SK-N-SH (cell line): Measurements from ENCODE around the gene KRT81. TPM values are rescaled to one million over a fixed set of nuclear protein-coding genes. Genes with fewer than 3 reads are reported as not detected.
A peak's percentile ranks its signal among the peaks of the same experiment; 100 is the strongest.

ENCODE experiments used
- CTCF ChIA-PET: fragments of 300-600, 350-600 bp; formaldehyde crosslinking; extraction: SDS; loops from one replicate; lab custom pipeline; 2021; lab: Yijun Ruan, JAX
- POLR2A ChIA-PET: fragments of 350-600 bp; sonication (Branson Sonifier 250); formaldehyde crosslinking; extraction: SDS; loops from one replicate; lab custom pipeline; 2020; ENCODE audit warnings: antibody characterized with exemption, inconsistent platforms; lab: Yijun Ruan, JAX
- DNase-seq: peaks from one replicate; pipeline ENCODE4 v3.0.0; 2012
- H2AFZ ChIP-seq: fragments of 200-600 bp; sonication (generic); 2 replicates; pipeline ENCODE4 v1.8.1; 2016; ENCODE audit warnings: antibody characterized with exemption, mild to moderate bottlenecking, low read depth
- H3F3A ChIP-seq: fragments of 200-600 bp; sonication (generic); replicated peaks from 2 replicates; pipeline ENCODE3; 2016; ENCODE audit warnings: antibody characterized with exemption, mild to moderate bottlenecking; ENCODE audit not compliant: insufficient read depth
- H3K27ac ChIP-seq, 2 experiments: fragments of 200-500 bp in 1 of 2; fragments of 200-600 bp in 1 of 2; sonication (Bioruptor generic) in 1 of 2; sonication (generic), shearing (Covaris generic) in 1 of 2; 2 replicates each; pipeline versions ENCODE4 v1.5.1 to v1.6.1; 2014 to 2016; ENCODE audit warnings: low read depth in 2 of 2, inconsistent platforms in 1 of 2, low read length in 1 of 2, mild to moderate bottlenecking in 1 of 2, mixed read lengths in 1 of 2
- H3K27me3 ChIP-seq: fragments of 200-600 bp; sonication (generic), shearing (Covaris generic); 2 replicates; pipeline ENCODE4 v1.6.1; 2016; ENCODE audit warnings: mixed run types; ENCODE audit not compliant: insufficient read depth
- H3K36me3 ChIP-seq, 2 experiments: fragments of 200-500 bp in 1 of 2; fragments of 200-600 bp in 1 of 2; sonication (Bioruptor generic) in 1 of 2; sonication (generic) in 1 of 2; replicated peaks in 1 of 2; 2 replicates each; pipeline versions ENCODE3 to v1.5.1; 2014 to 2016; ENCODE audit warnings: low read length in 1 of 2, mild to moderate bottlenecking in 1 of 2; ENCODE audit not compliant: insufficient read depth in 2 of 2, control insufficient read depth in 1 of 2
- H3K4me1 ChIP-seq, 2 experiments: fragments of 200-500 bp in 1 of 2; fragments of 200-600 bp in 1 of 2; sonication (Bioruptor generic) in 1 of 2; sonication (generic), shearing (Covaris generic) in 1 of 2; 2 replicates each; pipeline versions ENCODE4 v1.5.1 to v1.6.1; 2014 to 2016; ENCODE audit warnings: low read depth in 1 of 2, low read length in 1 of 2, mixed run types in 1 of 2; ENCODE audit not compliant: insufficient read depth in 2 of 2, control insufficient read depth in 1 of 2
- H3K4me2 ChIP-seq: fragments of 200-600 bp; sonication (generic), shearing (Covaris generic); 2 replicates; pipeline ENCODE4 v1.6.1; 2017; ENCODE audit warnings: mixed run types
- H3K4me3 ChIP-seq, 2 experiments: fragments of 200-500 bp in 1 of 2; fragments of 200-600 bp in 1 of 2; sonication (Bioruptor generic) in 1 of 2; sonication (generic), shearing (Covaris generic) in 1 of 2; 2 replicates each; pipeline versions ENCODE4 v1.5.1 to v1.8.1; 2014 to 2016; ENCODE audit warnings: low read depth in 2 of 2, inconsistent platforms in 1 of 2, low read length in 1 of 2, mild to moderate bottlenecking in 1 of 2, mixed read lengths in 1 of 2, moderate library complexity in 1 of 2
- H3K79me2 ChIP-seq: fragments of 200-600 bp; sonication (generic); 2 replicates; pipeline ENCODE4 v1.8.1; 2017; ENCODE audit warnings: mild to moderate bottlenecking; ENCODE audit not compliant: insufficient read depth
- H3K9ac ChIP-seq: fragments of 200-600 bp; sonication (generic); 2 replicates; pipeline ENCODE4 v1.6.1; 2017; ENCODE audit warnings: mixed run types
- H3K9me2 ChIP-seq: fragments of 200-600 bp; sonication (generic); 2 replicates; pipeline ENCODE4 v1.6.1; 2017; ENCODE audit warnings: mixed run types
- H3K9me3 ChIP-seq: fragments of 200-600 bp; sonication (generic); 2 replicates; pipeline ENCODE4 v1.6.1; 2017; ENCODE audit warnings: mixed run types, mild to moderate bottlenecking, moderate library complexity
- H4K20me1 ChIP-seq: fragments of 200-600 bp; sonication (generic); 2 replicates; pipeline ENCODE4 v1.6.1; 2017; ENCODE audit warnings: mild to moderate bottlenecking, mixed run types; ENCODE audit not compliant: insufficient read depth
- ELF1 ChIP-seq: IDR thresholded peaks from 2 replicates; pipeline ENCODE4 v1.4.0; 2012
- EP300 ChIP-seq, 2 experiments: IDR thresholded peaks; 2 replicates each; pipeline versions ENCODE4 v1.4.0 to v1.6.1; 2012; ENCODE audit warnings: borderline replicate concordance in 1 of 2, low read depth in 1 of 2, low read length in 1 of 2
- EZH2phosphoT487 ChIP-seq: fragments of 200-600 bp; sonication (generic); IDR thresholded peaks from 2 replicates; pipeline ENCODE4 v1.6.1; 2017; ENCODE audit warnings: low read depth, mixed run types, mild to moderate bottlenecking, antibody characterized with exemption, moderate library complexity, borderline replicate concordance
- FOSL2 ChIP-seq: IDR thresholded peaks from 2 replicates; pipeline ENCODE4 v1.4.0; 2012; ENCODE audit warnings: low read depth, mild to moderate bottlenecking, moderate library complexity, borderline replicate concordance
- GATA2 ChIP-seq: sonication (generic); formaldehyde crosslinking; IDR thresholded peaks from 2 replicates; pipeline ENCODE4 v1.5.0; 2020; ENCODE audit warnings: mild to moderate bottlenecking, missing genetic modification reagents
- MXI1 ChIP-seq: IDR thresholded peaks from 2 replicates; pipeline ENCODE4 v1.6.1; 2012; ENCODE audit warnings: mild to moderate bottlenecking, low read depth, low read length, improper control_type of control experiment
- NFIC ChIP-seq: IDR thresholded peaks from 2 replicates; pipeline ENCODE4 v1.4.0; 2012; ENCODE audit warnings: borderline replicate concordance
- RXRA ChIP-seq: IDR thresholded peaks from 2 replicates; pipeline ENCODE4 v1.4.0; 2012; ENCODE audit warnings: low read depth, mild to moderate bottlenecking, borderline replicate concordance
- SMC3 ChIP-seq: IDR thresholded peaks from 2 replicates; pipeline ENCODE4 v1.6.1; 2012; ENCODE audit warnings: low read depth, low read length, improper control_type of control experiment
- TAF1 ChIP-seq: IDR thresholded peaks from 2 replicates; pipeline ENCODE4 v1.6.1; 2012; ENCODE audit warnings: low read depth, mild to moderate bottlenecking, low read length, moderate library complexity, borderline replicate concordance
- TCF12 ChIP-seq: IDR thresholded peaks from 2 replicates; pipeline ENCODE4 v1.4.0; 2012
- WGBS: methylation state at CpG from one replicate; pipeline ENCODE4 v1.1.6; 2017; ENCODE audit warnings: low lambda C conversion rate; 5-methylcytosine and 5-hydroxymethylcytosine counted together
- polyA plus RNA-seq, 3 experiments: library from polyadenylated mRNA; depleted of rRNA; stranded (reverse); fragments of >200 nt; gene quantifications; 2 replicates each; pipeline ENCODE4 v1.2.3, GENCODE V29; 2012
- TF ChIP-seq, protein P1 (sequence below): IDR thresholded peaks from 2 replicates; pipeline ENCODE4; 2012
- TF ChIP-seq, protein P2 (sequence below): fragments of 200-600 bp; sonication (generic); IDR thresholded peaks from 2 replicates; pipeline ENCODE4 v1.6.1; 2017; ENCODE audit warnings: antibody characterized with exemption, mild to moderate bottlenecking, moderate library complexity
- TF ChIP-seq, protein P3 (sequence below): IDR thresholded peaks from 2 replicates; pipeline ENCODE4 v1.4.0; 2012; ENCODE audit warnings: low read depth
- TF ChIP-seq, protein P4 (sequence below): IDR thresholded peaks from 2 replicates; pipeline ENCODE4 v1.6.1; 2012; ENCODE audit warnings: mild to moderate bottlenecking, low read depth, low read length, moderate library complexity

KRT81 gene
- polyA plus RNA-seq, 1 of the 3 experiments (the other 2 are of a cell fraction) = 1.9 TPM

DNA sequence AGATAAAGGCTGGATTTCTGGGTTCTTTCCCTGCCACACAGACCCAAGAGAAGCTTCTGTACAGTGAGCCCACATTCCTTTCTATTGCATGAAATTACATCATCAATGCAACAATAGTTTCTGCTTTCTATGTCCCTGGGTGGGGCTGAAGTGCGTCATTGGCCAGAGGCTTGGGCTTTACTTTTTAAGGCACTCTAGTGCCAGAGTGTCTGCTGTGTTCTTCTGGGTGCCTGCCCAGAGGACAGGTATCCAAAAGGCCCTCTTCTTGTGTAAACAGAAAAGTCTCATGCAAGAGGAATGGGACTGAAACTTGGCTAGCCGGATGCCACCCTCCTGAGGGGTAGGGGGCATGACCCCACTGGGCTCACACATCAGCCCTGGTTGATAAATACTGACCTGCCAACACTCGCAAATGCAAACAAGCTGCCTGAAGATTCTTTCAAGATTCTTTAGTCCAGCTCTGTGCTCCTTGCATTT lies 11.0 kb downstream of the KRT81 start:
- Histone ChIP-seq H3K4me1 (peaks cover 11 to 37% of the 10 kb centered on the region in 2 experiments; a peak in 3 of 4 replicates), H3K36me3 (no peaks in the 10 kb centered on the region), H3K79me2 (no peaks in the 10 kb centered on the region), H3K4me3 (no peak overlapping the region), H3F3A (peaks cover 43% of the 10 kb centered on the region), H3K9me2 (no peaks in the 10 kb centered on the region), H3K27me3 (no peaks in the 10 kb centered on the region), H3K4me2 (peak overlapping the region; percentile 67), H2AFZ (no peak overlapping the region), H3K9ac (peak overlapping the region; percentile 71), H3K9me3 (no peaks in the 10 kb centered on the region), H3K27ac (peak overlapping the region; percentile 62 to 97; a peak in 3 of 4 replicates), H4K20me1 (no peaks in the 10 kb centered on the region)
- CTCF ChIA-PET = interaction anchor here (1.3 to 8.2 kb wide), 15 partner anchors 14 to 126 kb away, joined by 5 to 80 read pairs (median 13); no protein-coding TSS in a partner anchor
- WGBS = 31% methylated on average over 3 of the region's 3 CpGs
- POLR2A ChIA-PET = no interaction called here
- no peak for TF ChIP-seq ELF1
- TF ChIP-seq EZH2phosphoT487 = no peak
- TF ChIP-seq, protein P1, sequence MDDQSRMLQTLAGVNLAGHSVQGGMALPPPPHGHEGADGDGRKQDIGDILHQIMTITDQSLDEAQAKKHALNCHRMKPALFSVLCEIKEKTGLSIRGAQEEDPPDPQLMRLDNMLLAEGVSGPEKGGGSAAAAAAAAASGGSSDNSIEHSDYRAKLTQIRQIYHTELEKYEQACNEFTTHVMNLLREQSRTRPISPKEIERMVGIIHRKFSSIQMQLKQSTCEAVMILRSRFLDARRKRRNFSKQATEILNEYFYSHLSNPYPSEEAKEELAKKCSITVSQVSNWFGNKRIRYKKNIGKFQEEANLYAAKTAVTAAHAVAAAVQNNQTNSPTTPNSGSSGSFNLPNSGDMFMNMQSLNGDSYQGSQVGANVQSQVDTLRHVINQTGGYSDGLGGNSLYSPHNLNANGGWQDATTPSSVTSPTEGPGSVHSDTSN = peak; percentile 4; the same call in 1 of the 2 replicates
- peak; percentile 27; the same call in 1 of the 2 replicates for TF ChIP-seq RXRA
- TF ChIP-seq, protein P2, sequence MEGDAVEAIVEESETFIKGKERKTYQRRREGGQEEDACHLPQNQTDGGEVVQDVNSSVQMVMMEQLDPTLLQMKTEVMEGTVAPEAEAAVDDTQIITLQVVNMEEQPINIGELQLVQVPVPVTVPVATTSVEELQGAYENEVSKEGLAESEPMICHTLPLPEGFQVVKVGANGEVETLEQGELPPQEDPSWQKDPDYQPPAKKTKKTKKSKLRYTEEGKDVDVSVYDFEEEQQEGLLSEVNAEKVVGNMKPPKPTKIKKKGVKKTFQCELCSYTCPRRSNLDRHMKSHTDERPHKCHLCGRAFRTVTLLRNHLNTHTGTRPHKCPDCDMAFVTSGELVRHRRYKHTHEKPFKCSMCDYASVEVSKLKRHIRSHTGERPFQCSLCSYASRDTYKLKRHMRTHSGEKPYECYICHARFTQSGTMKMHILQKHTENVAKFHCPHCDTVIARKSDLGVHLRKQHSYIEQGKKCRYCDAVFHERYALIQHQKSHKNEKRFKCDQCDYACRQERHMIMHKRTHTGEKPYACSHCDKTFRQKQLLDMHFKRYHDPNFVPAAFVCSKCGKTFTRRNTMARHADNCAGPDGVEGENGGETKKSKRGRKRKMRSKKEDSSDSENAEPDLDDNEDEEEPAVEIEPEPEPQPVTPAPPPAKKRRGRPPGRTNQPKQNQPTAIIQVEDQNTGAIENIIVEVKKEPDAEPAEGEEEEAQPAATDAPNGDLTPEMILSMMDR = no peak
- TF ChIP-seq TAF1 = no peak
- peak; percentile 36; the same call in 1 of the 2 replicates for TF ChIP-seq NFIC
- peak in 1 of 2 experiments; percentile 62; a peak in 1 of 4 replicates for TF ChIP-seq EP300 (IDR thresholded peaks at IDR 0.05; ENCODE audit: borderline replicate concordance in 1 of 2, low read depth in 1 of 2, low read length in 1 of 2)
- TF ChIP-seq, protein P3, sequence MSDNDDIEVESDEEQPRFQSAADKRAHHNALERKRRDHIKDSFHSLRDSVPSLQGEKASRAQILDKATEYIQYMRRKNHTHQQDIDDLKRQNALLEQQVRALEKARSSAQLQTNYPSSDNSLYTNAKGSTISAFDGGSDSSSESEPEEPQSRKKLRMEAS = no peak
- TF ChIP-seq, protein P4, sequence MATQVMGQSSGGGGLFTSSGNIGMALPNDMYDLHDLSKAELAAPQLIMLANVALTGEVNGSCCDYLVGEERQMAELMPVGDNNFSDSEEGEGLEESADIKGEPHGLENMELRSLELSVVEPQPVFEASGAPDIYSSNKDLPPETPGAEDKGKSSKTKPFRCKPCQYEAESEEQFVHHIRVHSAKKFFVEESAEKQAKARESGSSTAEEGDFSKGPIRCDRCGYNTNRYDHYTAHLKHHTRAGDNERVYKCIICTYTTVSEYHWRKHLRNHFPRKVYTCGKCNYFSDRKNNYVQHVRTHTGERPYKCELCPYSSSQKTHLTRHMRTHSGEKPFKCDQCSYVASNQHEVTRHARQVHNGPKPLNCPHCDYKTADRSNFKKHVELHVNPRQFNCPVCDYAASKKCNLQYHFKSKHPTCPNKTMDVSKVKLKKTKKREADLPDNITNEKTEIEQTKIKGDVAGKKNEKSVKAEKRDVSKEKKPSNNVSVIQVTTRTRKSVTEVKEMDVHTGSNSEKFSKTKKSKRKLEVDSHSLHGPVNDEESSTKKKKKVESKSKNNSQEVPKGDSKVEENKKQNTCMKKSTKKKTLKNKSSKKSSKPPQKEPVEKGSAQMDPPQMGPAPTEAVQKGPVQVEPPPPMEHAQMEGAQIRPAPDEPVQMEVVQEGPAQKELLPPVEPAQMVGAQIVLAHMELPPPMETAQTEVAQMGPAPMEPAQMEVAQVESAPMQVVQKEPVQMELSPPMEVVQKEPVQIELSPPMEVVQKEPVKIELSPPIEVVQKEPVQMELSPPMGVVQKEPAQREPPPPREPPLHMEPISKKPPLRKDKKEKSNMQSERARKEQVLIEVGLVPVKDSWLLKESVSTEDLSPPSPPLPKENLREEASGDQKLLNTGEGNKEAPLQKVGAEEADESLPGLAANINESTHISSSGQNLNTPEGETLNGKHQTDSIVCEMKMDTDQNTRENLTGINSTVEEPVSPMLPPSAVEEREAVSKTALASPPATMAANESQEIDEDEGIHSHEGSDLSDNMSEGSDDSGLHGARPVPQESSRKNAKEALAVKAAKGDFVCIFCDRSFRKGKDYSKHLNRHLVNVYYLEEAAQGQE = peak; percentile 17; the same call in 1 of the 2 replicates
- TF ChIP-seq GATA2 (CRISPR knock-in tag) = no peak
- peak; percentile 14; the same call in 1 of the 2 replicates for TF ChIP-seq FOSL2
- TF ChIP-seq TCF12 = peak; percentile 48; the same call in 1 of the 2 replicates
- no peak for TF ChIP-seq SMC3
- no peak for TF ChIP-seq MXI1
- DNase-seq = no peak
